HL-60 (cell line): Measurements from ENCODE around the gene STAT2.
"Not testable (repeated sequence)": the region's sequence is repeated elsewhere in the genome, so short reads cannot be mapped to it uniquely, and the experiment has no call there.

Experiments
- CTCF ChIP-seq: IDR thresholded peaks from one replicate; pipeline ENCODE4 v1.5.1; 2011; ENCODE audit warnings: low read length, control low read depth, inconsistent platforms; ENCODE audit not compliant: insufficient read depth
- POLR2AphosphoS5 ChIP-seq: IDR thresholded peaks from 2 replicates; pipeline ENCODE4 v1.6.1; 2012; ENCODE audit warnings: low read depth
- REST ChIP-seq: IDR thresholded peaks from 2 replicates; pipeline ENCODE4 v1.6.1; 2012; ENCODE audit warnings: low read depth; ENCODE audit not compliant: insufficient replicate concordance
- SPI1 ChIP-seq: IDR thresholded peaks from 2 replicates; pipeline ENCODE4 v1.6.1; 2012; ENCODE audit warnings: low read depth, mild to moderate bottlenecking, borderline replicate concordance

GRCh38 chr12:56404227-56404626 lies 44.3 kb upstream of the STAT2 start:
- TF ChIP-seq CTCF, REST, POLR2AphosphoS5, SPI1: not testable (repeated sequence)
